BJ (cell line): ENCODE measurements around the gene ADGRV1. TPM values are rescaled to one million over a fixed set of nuclear protein-coding genes. Genes with fewer than 3 reads are reported as not detected.

Source experiments
- CTCF ChIA-PET: fragments of 350-600 bp; formaldehyde crosslinking; extraction: SDS; loops from one replicate; lab custom pipeline; 2021; ENCODE audit warnings: antibody characterized with exemption, inconsistent platforms; lab: Yijun Ruan, JAX
- POLR2A ChIA-PET: fragments of 300-600 bp; sonication (Branson Sonifier 250); formaldehyde crosslinking; extraction: SDS; loops from one replicate; lab custom pipeline; 2021; ENCODE audit warnings: antibody characterized with exemption; lab: Charles Lee
- DNase-seq: peaks from one replicate; pipeline ENCODE4 v3.0.0-alpha.2; 2011; ENCODE audit warnings: low read depth
- H3K27me3 ChIP-seq: 2 replicates; pipeline ENCODE4 v1.6.0; 2011; ENCODE audit warnings: low read length; ENCODE audit not compliant: control insufficient read depth, insufficient read depth
- H3K36me3 ChIP-seq: 2 replicates; pipeline ENCODE4 v1.5.1; 2011; ENCODE audit warnings: low read length; ENCODE audit not compliant: control insufficient read depth, insufficient read depth
- H3K4me3 ChIP-seq: 2 replicates; pipeline ENCODE4 v1.5.1; 2011; ENCODE audit warnings: low read depth, mild to moderate bottlenecking, control low read depth, low read length
- polyA plus RNA-seq: library from polyadenylated mRNA; depleted of rRNA; stranded (reverse); fragments of >200 nt; gene quantifications from 2 replicates; pipeline ENCODE4 v1.2.3, GENCODE V29; 2011
- TF ChIP-seq, protein P1 (sequence below): IDR thresholded peaks from 2 replicates; pipeline ENCODE4 v1.5.1; 2011; ENCODE audit warnings: low read depth, mild to moderate bottlenecking, control low read depth, inconsistent platforms, low read length, moderate library complexity; ENCODE audit not compliant: insufficient read depth

ADGRV1 gene
- polyA plus RNA-seq, 1 experiment, result 0.15 TPM

DNA sequence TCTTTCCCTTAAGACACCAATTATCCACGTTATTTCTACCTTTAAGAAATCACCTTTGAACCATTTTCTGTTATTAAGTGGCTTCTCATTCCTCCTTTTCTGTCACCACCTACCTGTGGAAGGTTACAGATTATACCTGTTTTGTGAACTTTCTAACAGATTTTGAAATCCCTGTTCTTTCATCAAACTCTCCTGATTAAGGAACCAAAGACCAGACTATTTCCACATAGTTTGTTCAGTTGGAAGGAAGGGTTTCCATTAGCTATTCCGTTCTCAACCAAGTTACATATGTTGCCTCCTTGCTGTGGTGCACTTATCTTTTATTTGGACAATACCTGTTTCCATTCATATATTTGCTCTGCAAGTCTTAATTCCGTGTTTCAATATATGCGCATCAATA is 343.6 kb downstream of the ADGRV1 start:
- no peak for DNase-seq
- CTCF ChIA-PET, result no interaction called here
- Histone ChIP-seq H3K36me3 (no peaks in the 10 kb centered on the region), H3K4me3 (no peak overlapping the region), H3K27me3 (no peaks in the 10 kb centered on the region)
- TF ChIP-seq, protein P1, sequence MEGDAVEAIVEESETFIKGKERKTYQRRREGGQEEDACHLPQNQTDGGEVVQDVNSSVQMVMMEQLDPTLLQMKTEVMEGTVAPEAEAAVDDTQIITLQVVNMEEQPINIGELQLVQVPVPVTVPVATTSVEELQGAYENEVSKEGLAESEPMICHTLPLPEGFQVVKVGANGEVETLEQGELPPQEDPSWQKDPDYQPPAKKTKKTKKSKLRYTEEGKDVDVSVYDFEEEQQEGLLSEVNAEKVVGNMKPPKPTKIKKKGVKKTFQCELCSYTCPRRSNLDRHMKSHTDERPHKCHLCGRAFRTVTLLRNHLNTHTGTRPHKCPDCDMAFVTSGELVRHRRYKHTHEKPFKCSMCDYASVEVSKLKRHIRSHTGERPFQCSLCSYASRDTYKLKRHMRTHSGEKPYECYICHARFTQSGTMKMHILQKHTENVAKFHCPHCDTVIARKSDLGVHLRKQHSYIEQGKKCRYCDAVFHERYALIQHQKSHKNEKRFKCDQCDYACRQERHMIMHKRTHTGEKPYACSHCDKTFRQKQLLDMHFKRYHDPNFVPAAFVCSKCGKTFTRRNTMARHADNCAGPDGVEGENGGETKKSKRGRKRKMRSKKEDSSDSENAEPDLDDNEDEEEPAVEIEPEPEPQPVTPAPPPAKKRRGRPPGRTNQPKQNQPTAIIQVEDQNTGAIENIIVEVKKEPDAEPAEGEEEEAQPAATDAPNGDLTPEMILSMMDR, result no peak
- POLR2A ChIA-PET, result no interaction called here

DNA sequence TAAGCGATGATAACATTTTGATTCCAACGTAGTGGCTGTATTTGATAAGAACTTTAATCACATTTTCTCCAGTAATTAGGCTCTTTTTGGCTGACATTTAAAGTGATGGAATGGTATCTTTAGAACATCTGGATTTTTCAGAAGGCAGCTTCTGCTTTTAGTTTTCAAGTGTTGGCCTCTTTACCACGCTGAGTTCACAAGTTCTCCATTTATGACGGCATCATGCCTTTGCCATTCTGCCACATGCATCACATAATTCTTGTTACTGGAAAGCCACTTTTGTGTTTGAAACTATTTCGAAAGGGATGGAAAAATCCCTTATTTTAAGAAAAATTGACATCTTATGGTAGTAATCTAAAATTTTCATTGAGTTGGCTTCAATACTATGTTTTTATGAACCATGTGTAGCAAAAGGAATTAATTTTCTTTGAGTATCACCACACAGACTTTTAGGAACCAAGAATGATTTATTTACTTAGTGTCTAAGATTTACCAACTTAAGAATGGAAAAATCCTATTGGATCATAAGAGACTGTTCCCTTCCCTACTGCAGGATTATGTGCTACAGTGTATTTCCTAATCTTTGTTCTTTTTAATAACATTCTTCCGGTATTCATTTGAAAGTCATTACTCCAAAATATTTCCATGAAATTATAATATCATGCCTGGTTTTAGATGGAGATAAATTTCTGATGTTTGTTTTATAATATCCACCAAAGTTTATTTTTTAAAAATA is 344.2 kb downstream of the ADGRV1 start:
- ChIA-PET POLR2A (no interaction called here), CTCF (no interaction called here)
- H3K4me3 ChIP-seq, result no peak overlapping the region
- no peaks in the 10 kb centered on the region for H3K27me3 ChIP-seq
- no peak for DNase-seq
- H3K36me3 ChIP-seq, result no peaks in the 10 kb centered on the region
- TF ChIP-seq, protein P1, result no peak

DNA sequence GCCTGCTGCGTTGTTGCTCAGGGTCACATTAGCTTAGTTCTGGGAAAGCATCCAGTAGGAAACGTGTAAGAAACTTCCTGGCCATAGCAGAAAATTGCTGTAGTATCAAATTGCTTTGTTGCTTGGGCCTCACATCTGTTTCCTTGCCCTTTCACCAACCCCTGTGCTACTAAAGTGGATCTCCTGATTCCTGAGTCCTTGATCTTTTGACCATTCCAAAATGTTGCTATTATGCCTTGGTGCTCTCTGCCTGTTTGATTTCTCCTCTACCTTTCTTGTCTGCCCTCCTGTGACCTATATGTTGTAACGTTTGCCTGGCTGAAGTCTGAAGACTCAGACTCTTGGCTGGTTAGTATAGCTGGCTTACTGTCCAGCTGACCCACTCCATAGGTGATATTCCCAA is 350.5 kb downstream of the ADGRV1 start:
- H3K27me3 ChIP-seq, result no peaks in the 10 kb centered on the region; the same call in 1 of the 2 replicates
- no peaks in the 10 kb centered on the region for H3K36me3 ChIP-seq
- no peak for DNase-seq
- ChIA-PET POLR2A (no interaction called here), CTCF (no interaction called here)
- no peak overlapping the region for H3K4me3 ChIP-seq
- TF ChIP-seq, protein P1, result no peak

DNA sequence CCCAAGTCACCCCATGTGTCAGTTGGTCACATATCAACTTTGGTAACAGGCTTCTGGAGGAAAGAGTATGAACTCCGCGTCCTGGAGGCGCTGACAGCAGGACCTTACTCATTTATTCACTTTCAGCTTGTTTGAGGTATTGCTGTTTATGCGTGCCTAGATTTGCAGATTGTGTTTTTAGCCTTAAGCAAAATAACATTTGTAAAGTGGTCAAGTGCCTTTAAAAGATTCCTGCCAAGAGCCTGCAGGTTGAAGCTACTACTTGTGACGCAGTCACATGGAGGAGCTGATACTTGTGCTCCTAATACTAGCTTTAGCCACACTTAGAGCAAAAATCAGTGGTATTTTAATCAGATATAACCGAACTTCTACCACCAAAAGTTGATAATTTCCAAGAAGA is 351.3 kb downstream of the ADGRV1 start:
- DNase-seq, result no peak
- ChIA-PET POLR2A (no interaction called here), CTCF (interaction anchor here (1.0 kb wide), 1 partner anchor 22 kb away, joined by 3 read pairs; no protein-coding TSS in a partner anchor)
- TF ChIP-seq, protein P1, result no peak
- no peaks in the 10 kb centered on the region for H3K36me3 ChIP-seq
- no peaks in the 10 kb centered on the region; the same call in 1 of the 2 replicates for H3K27me3 ChIP-seq
- H3K4me3 ChIP-seq, result no peak overlapping the region

DNA sequence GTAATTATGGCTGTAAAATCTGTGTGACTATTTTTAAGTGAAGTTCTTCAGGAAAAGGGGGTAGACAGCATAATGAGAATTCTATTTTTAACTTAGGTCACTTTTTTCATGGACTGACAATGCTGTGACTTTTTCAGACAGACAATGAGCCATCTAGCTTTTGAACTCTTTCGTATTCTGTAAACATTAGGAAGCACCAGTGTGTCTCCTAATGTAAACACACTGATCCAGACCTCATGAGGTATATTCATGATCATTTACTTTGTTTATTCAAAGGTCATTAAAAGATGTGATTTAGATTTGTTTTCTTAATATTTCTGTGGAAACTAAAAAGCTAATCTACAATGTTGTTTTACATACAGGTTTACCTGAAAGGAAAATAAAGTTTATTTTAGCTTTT is 352.6 kb downstream of the ADGRV1 start:
- CTCF ChIA-PET, result interaction anchor here (1.4 kb wide), 1 partner anchor 21 kb away, joined by 4 read pairs; no protein-coding TSS in a partner anchor
- DNase-seq, result no peak
- Histone ChIP-seq H3K27me3 (no peaks in the 10 kb centered on the region; the same call in 1 of the 2 replicates), H3K36me3 (no peaks in the 10 kb centered on the region), H3K4me3 (no peak overlapping the region)
- TF ChIP-seq, protein P1, result no peak
- POLR2A ChIA-PET, result no interaction called here
